C4-2B (cell line): Measurements from ENCODE around the gene XYLT1.

Experiments
- H3K27ac ChIP-seq: fragments of 450-650 bp; 2 replicates; pipeline ENCODE4 v1.5.1; 2017
- ZFX ChIP-seq: fragments of 450-650 bp; IDR thresholded peaks from 2 replicates; pipeline ENCODE4 v1.6.1; 2017
- TF ChIP-seq, protein P1 (sequence below): fragments of 450-650 bp; conservative IDR thresholded peaks from 2 replicates; pipeline ENCODE4 v1.5.1; 2017; ENCODE audit warnings: mild to moderate bottlenecking

The XYLT1 gene

DNA sequence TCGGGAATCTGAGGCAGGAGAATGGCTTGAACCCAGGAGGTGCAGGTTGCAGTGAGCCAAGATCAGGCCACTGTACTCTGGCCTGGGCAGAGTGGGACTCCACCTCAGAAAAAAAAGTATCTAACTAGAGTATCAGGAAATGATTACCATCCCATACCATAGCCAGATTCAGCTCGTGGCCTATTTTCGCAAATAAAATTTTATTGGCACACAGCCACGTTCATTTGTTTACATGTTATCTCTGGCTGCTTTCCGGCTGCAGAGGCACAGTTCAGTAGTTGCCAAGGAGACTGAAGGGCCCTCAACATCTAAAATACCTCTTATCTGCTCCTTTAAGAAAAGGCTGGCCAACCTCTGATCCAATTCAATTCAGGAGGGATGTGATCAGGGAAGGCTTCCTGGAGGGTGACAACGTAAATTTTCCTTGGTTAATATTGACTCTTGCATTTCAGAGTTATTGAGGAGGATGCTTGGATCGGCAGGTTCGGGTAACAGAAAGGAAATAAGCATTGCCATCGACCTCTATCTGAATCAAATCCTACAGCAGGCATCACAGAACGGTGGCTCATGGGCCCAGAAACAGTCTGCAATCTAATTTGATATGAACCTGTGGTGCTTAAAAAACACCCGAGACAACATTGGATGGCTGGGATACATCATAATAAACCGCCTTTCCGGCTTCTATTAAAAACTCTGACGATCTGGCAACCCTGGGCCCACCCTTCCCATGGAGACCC is 73.8 kb downstream of the XYLT1 start:
- TF ChIP-seq, protein P1, sequence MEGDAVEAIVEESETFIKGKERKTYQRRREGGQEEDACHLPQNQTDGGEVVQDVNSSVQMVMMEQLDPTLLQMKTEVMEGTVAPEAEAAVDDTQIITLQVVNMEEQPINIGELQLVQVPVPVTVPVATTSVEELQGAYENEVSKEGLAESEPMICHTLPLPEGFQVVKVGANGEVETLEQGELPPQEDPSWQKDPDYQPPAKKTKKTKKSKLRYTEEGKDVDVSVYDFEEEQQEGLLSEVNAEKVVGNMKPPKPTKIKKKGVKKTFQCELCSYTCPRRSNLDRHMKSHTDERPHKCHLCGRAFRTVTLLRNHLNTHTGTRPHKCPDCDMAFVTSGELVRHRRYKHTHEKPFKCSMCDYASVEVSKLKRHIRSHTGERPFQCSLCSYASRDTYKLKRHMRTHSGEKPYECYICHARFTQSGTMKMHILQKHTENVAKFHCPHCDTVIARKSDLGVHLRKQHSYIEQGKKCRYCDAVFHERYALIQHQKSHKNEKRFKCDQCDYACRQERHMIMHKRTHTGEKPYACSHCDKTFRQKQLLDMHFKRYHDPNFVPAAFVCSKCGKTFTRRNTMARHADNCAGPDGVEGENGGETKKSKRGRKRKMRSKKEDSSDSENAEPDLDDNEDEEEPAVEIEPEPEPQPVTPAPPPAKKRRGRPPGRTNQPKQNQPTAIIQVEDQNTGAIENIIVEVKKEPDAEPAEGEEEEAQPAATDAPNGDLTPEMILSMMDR: no peak
- TF ChIP-seq ZFX: no peak
- H3K27ac ChIP-seq: no peak overlapping the region

DNA sequence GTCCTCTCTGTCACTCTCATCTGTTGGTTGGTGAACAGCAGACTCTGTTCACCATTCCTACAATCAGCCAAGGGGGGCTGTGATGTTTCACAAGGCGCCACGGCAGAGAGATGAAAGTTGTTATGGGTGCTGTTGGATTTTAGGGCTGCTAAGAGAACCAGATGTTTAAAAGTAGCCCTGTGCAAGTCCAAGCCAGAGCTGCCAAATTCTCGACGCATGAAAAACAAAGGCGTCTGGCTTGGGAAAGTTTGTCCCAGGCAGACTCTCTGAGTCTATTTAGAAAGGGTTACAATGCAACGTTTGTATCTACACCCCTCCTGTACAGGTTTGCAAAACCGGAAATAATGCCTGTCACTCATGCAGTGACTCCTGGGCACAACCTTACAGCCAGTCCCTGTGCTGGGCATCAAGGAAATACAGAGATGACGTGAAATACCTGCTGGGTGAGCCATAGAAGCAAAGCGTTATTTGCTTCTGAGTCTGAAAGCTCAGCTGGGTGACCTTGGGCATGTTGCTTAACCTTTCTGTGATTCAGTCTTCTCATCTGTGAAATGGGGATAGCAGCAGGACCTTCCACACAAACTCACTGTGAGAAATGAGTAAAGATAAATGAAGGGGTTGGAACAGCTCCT is 74.8 kb downstream of the XYLT1 start:
- TF ChIP-seq ZFX: no peak
- TF ChIP-seq, protein P1: no peak
- H3K27ac ChIP-seq: no peak overlapping the region

DNA sequence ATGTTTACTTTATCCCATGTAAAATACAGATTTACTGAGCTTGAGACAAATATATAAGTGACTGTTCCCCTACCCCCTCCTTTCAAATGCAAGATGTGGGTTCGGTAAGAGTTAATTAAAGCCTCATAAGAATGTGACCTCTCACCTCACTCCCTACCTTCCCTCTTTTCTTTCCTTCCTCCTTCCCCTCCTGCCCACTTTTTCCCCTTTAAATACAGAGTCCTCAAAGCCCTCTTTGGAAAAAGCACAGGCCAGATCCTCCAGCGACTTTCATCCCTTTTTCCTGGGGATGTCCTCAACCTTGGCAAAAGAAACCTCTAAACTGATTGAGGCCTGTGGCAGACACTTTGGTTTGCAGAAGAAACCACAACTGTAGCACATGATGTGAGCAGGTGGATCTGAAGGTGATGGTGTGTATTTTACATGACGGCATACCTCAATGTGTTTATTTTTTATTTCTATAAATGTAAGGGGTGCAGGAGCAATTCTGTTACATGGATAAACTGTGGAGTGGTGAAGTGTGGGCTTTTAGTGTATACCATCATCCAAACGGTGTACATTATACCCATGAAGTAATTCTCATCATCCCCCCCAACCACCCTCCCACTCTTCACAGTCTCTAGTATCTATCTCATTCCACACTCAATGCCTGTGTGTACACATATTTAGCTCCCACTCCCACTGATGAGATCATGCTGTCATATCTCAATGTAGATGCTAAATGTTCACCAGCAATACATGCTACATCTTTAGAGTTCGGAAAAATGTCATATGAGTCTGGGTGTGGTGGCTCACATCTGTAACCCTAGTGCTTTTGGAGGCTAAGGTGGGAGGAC is 77.7 kb downstream of the XYLT1 start:
- TF ChIP-seq ZFX: no peak
- TF ChIP-seq, protein P1: no peak
- H3K27ac ChIP-seq: no peak overlapping the region

DNA sequence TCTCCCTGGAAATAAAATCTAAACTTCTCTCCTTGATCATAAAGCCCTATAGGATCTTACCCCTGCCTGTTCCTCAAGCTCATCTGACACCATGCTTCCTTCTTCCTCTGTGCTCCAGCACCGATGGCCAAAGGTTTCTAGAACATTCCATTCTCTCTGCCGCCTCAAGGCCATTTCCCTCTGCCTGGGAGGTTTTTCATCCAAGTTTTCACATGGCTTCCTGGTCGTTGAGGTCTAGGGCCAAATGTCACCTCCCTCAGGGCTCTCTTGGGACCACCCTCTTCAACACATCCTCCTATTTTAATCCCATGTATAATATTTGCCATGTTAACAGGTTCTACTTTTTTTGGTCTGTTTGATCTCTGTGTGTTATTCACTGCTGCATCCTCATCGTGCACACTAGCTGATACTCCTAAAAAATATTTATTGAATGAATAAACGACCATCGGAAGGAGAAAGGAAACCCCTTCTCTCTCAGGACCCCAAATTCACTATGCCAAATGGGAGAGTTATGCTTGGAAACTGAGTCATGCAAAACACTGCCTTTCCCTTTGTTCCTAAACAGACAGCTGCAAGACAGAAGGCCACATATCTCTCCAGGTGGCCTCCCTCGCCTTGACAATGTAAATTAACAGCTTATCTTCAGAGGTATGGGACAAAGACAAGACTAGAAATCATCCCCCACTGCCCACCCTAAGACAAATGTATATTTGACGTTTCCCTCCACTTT is 78.5 kb downstream of the XYLT1 start:
- H3K27ac ChIP-seq: no peak overlapping the region
- TF ChIP-seq, protein P1: no peak
- no peak for TF ChIP-seq ZFX

DNA sequence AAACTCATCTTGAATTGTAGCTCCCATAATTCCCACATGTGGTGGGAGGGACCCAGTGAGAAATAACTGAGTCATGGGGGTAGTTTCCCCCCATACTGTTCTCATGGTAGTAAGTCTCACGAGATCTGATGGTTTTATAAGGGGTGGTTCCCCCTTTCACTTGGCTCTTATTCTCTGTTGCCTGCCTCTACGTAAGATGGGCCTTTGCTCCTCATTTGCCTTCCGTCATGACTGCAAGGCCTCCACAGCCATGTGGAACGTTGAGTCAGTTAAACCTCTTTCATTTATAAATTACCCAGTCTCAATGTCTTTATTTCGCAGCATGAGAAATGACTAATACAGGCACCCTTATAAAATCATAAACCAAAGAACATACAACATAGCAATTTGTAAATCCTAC is 79.0 kb downstream of the XYLT1 start:
- TF ChIP-seq, protein P1: no peak
- no peak for TF ChIP-seq ZFX
- H3K27ac ChIP-seq: no peak overlapping the region

DNA sequence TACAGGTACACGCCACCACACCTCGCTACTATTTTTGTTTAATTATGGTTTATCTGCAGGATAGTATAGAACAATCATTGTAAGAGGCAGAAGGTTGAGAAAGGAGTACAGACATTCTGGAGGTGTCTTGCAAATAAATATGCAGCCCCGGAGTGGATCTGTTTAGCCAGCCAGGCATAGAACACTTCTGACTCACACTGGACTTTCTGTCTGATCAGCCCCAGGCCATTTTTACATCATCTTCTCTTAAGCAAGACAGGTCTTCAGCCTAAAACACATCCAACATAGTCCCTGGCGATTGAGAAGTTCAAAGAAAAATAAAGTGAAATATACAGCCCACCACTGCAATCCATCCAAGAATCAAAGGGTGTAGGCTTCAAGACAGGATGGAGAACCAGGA is 81.4 kb downstream of the XYLT1 start:
- no peak overlapping the region for H3K27ac ChIP-seq
- TF ChIP-seq, protein P1: no peak
- TF ChIP-seq ZFX: no peak
